ENCODE measurements around the gene AGPAT3. TPM values are rescaled to one million over a fixed set of nuclear protein-coding genes. Genes with fewer than 3 reads are reported as not detected.

The AGPAT3 gene
- total RNA-seq, 1 donor from 2014 or later, result 65.9 TPM

- no peaks in the 10 kb centered on the region for H3K27me3 ChIP-seq
- TF ChIP-seq CTCF (IDR thresholded peaks at IDR 0.05), result no peak
- no peaks in the 10 kb centered on the region for H3K9me3 ChIP-seq
- intact Hi-C loops (cut with DNase I), result no loop called here
- H3K4me1 ChIP-seq, result no peaks in the 10 kb centered on the region
- H3K36me3 ChIP-seq, result no peaks in the 10 kb centered on the region
- no peak overlapping the region for H3K4me3 ChIP-seq
- no peak for DNase-seq (ENCODE audit: low spot score in 2 of 2)
- H3K27ac ChIP-seq, result no peak overlapping the region
Measured at GRCh38 chr21:43872531-43873197, 7.6 kb downstream of the AGPAT3 start.

- H3K27ac ChIP-seq, result no peak overlapping the region
- intact Hi-C loops (cut with DNase I), result no loop called here
- H3K36me3 ChIP-seq, result no peaks in the 10 kb centered on the region
- DNase-seq (ENCODE audit: low spot score in 2 of 2), result no peak
- H3K4me1 ChIP-seq, result no peaks in the 10 kb centered on the region
- H3K9me3 ChIP-seq, result no peaks in the 10 kb centered on the region
- TF ChIP-seq CTCF (IDR thresholded peaks at IDR 0.05), result no peak
- no peaks in the 10 kb centered on the region for H3K27me3 ChIP-seq
- H3K4me3 ChIP-seq, result no peak overlapping the region
Measured at GRCh38 chr21:43873673-43874072, 8.7 kb downstream of the AGPAT3 start.

- Histone ChIP-seq H3K36me3 (no peaks in the 10 kb centered on the region), H3K27ac (no peak overlapping the region), H3K4me1 (no peaks in the 10 kb centered on the region), H3K9me3 (no peaks in the 10 kb centered on the region), H3K27me3 (no peaks in the 10 kb centered on the region), H3K4me3 (no peak overlapping the region)
- intact Hi-C loops (cut with DNase I), result no loop called here
- DNase-seq (ENCODE audit: low spot score in 2 of 2), result no peak
- TF ChIP-seq CTCF (IDR thresholded peaks at IDR 0.05), result no peak
Measured at GRCh38 chr21:43874085-43874805, 9.2 kb downstream of the AGPAT3 start.

GRCh38 chr21:43876605-43877004, 11.6 kb downstream of the AGPAT3 start:
- H3K27ac ChIP-seq, result no peak overlapping the region
- intact Hi-C loops (cut with DNase I), result no loop called here
- H3K4me1 ChIP-seq, result no peaks in the 10 kb centered on the region
- no peaks in the 10 kb centered on the region for H3K9me3 ChIP-seq
- H3K4me3 ChIP-seq, result no peak overlapping the region
- DNase-seq (ENCODE audit: low spot score in 2 of 2), result no peak
- TF ChIP-seq CTCF (IDR thresholded peaks at IDR 0.05), result no peak
- no peaks in the 10 kb centered on the region for H3K27me3 ChIP-seq
- no peaks in the 10 kb centered on the region for H3K36me3 ChIP-seq

GRCh38 chr21:43877936-43878575, 13.0 kb downstream of the AGPAT3 start:
- Histone ChIP-seq H3K9me3 (no peaks in the 10 kb centered on the region), H3K4me1 (no peaks in the 10 kb centered on the region)
- DNase-seq (ENCODE audit: low spot score in 2 of 2), result no peak

More at GRCh38 chr21:43877936-43878575, 13.0 kb downstream of the AGPAT3 start:
- no peaks in the 10 kb centered on the region for H3K36me3 ChIP-seq
- intact Hi-C loops (cut with DNase I), result no loop called here
- H3K4me3 ChIP-seq, result no peak overlapping the region
- no peaks in the 10 kb centered on the region for H3K27me3 ChIP-seq
- no peak overlapping the region for H3K27ac ChIP-seq
- no peak for TF ChIP-seq CTCF (IDR thresholded peaks at IDR 0.05)

All from ascending aorta (tissue), 2 donors.